Calu3 (cell line): Measurements from ENCODE around the gene RAB3C. TPM values are rescaled to one million over a fixed set of nuclear protein-coding genes. Genes with fewer than 3 reads are reported as not detected.

Experiments used
- BruUV-seq: library from RNA; stranded (reverse); fragments of 400-500 nt; replicated peaks from 2 replicates; lab custom pipeline; 2021; lab: Mats Ljungman, UMichigan
- CTCF ChIA-PET: fragments of 300-600 bp; sonication (Branson Sonifier 250); formaldehyde crosslinking; loops from one replicate; lab custom pipeline; 2022; ENCODE audit warnings: antibody characterized with exemption; lab: Charles Lee
- DNase-seq: peaks from one replicate; pipeline ENCODE4 v3.0.0; 2022
- H3K27ac Mint-ChIP-seq: one replicate; pipeline ENCODE4 v1.8.0; 2022; ENCODE audit warnings: mixed read lengths; ENCODE audit not compliant: unreplicated experiment
- H3K27me3 Mint-ChIP-seq: one replicate; pipeline ENCODE4 v1.8.0; 2022; ENCODE audit warnings: mixed read lengths; ENCODE audit not compliant: unreplicated experiment
- H3K36me3 Mint-ChIP-seq: one replicate; pipeline ENCODE4 v1.8.0; 2022; ENCODE audit warnings: mild to moderate bottlenecking, moderate library complexity, mixed read lengths; ENCODE audit not compliant: insufficient read depth, unreplicated experiment
- H3K4me1 Mint-ChIP-seq: one replicate; pipeline ENCODE4 v1.8.0; 2022; ENCODE audit warnings: mild to moderate bottlenecking, low read depth, mixed read lengths; ENCODE audit not compliant: unreplicated experiment
- H3K4me3 Mint-ChIP-seq: one replicate; pipeline ENCODE4 v1.8.0; 2022; ENCODE audit warnings: mild to moderate bottlenecking, low read depth, moderate library complexity, mixed read lengths; ENCODE audit not compliant: unreplicated experiment
- H3K9me3 Mint-ChIP-seq: one replicate; pipeline ENCODE4 v1.8.0; 2022; ENCODE audit warnings: low read depth, mixed read lengths; ENCODE audit not compliant: unreplicated experiment
- CTCF ChIP-seq: fragments of 200-600 bp; IDR thresholded peaks from one replicate; pipeline ENCODE4 v1.8.0; 2022; ENCODE audit warnings: antibody characterized with exemption; ENCODE audit not compliant: unreplicated experiment
- intact Hi-C: fragments of 100-400 bp; cut with micrococcal nuclease; formaldehyde crosslinking; loops from one replicate; pipeline ENCODE4 v1.10.0; 2022; ENCODE audit not compliant: unreplicated experiment
- total RNA-seq: library from RNA; stranded (reverse); gene quantifications from 2 replicates; pipeline ENCODE4 v1.2.3, GENCODE V29; 2022

RAB3C gene
- total RNA-seq, 1 experiment from 2014 or later: not detected

- CTCF ChIA-PET: no interaction called here
- Mint-ChIP-seq H3K27me3 (peaks cover 70% of the 10 kb centered on the region), H3K9me3 (no peaks in the 10 kb centered on the region), H3K4me1 (no peaks in the 10 kb centered on the region), H3K36me3 (no peaks in the 10 kb centered on the region), H3K4me3 (no peak overlapping the region), H3K27ac (no peak overlapping the region)
- TF ChIP-seq CTCF: no peak
- no TSS peak for BruUV-seq
- intact Hi-C loops: no loop called here
- DNase-seq: no peak
These were observed 212.0 kb downstream of the RAB3C start for GRCh38 chr5:58794875-58795274.

GRCh38 chr5:58795327-58795726 lies 212.5 kb downstream of the RAB3C start:
- TF ChIP-seq CTCF: no peak
- CTCF ChIA-PET: no interaction called here
- Mint-ChIP-seq H3K9me3 (no peaks in the 10 kb centered on the region), H3K4me1 (no peaks in the 10 kb centered on the region), H3K36me3 (no peaks in the 10 kb centered on the region), H3K27ac (no peak overlapping the region), H3K4me3 (no peak overlapping the region), H3K27me3 (peaks cover 70% of the 10 kb centered on the region)
- DNase-seq: no peak
- BruUV-seq: no TSS peak
- intact Hi-C loops: no loop called here

- no peak overlapping the region for H3K27ac Mint-ChIP-seq
- DNase-seq: no peak
- TF ChIP-seq CTCF: no peak
- no peaks in the 10 kb centered on the region for H3K36me3 Mint-ChIP-seq
- H3K27me3 Mint-ChIP-seq: peaks cover 66% of the 10 kb centered on the region
- no peak overlapping the region for H3K4me3 Mint-ChIP-seq
- intact Hi-C loops: no loop called here
- no peaks in the 10 kb centered on the region for H3K9me3 Mint-ChIP-seq
- no TSS peak for BruUV-seq
- CTCF ChIA-PET: no interaction called here
- no peaks in the 10 kb centered on the region for H3K4me1 Mint-ChIP-seq
These were observed 214.1 kb downstream of the RAB3C start for GRCh38 chr5:58797021-58797420.

GRCh38 chr5:58800356-58800755 lies 217.5 kb downstream of the RAB3C start:
- intact Hi-C loops: no loop called here
- CTCF ChIA-PET: no interaction called here
- TF ChIP-seq CTCF: no peak
- Mint-ChIP-seq H3K4me3 (no peak overlapping the region), H3K27ac (no peak overlapping the region), H3K27me3 (peaks cover 67% of the 10 kb centered on the region), H3K4me1 (no peaks in the 10 kb centered on the region), H3K36me3 (no peaks in the 10 kb centered on the region), H3K9me3 (no peaks in the 10 kb centered on the region)
- DNase-seq: no peak
- no TSS peak for BruUV-seq
